Measurements from ENCODE around the gene LACTBL1. TPM values are rescaled to one million over a fixed set of nuclear protein-coding genes. Genes with fewer than 3 reads are reported as not detected.

Gene LACTBL1
- total and polyA plus RNA-seq, 2 of the 4 experiments (the other 2 are of a cell fraction) = not detected

- H3K27me3 ChIP-seq (ENCODE audit: control insufficient read depth, insufficient read depth, low read length) = no peaks in the 10 kb centered on the region
- no peak for DNase-seq
- no peak overlapping the region for H4K8ac ChIP-seq (ENCODE audit: low read depth in 2 of 2, low read length in 2 of 2)
- dilution Hi-C loops (cut with HindIII; ENCODE audit: low sequenced_read_pairs, unreplicated experiment) = no loop called here
- H3K9me1 ChIP-seq (ENCODE audit: insufficient read depth, low read length) = peaks cover 19% of the 10 kb centered on the region; the same call in 1 of the 2 replicates
- intact Hi-C loops (cut with micrococcal nuclease) = no loop called here
- H4K91ac ChIP-seq (ENCODE audit: insufficient read depth, low read depth, low read length) = no peak overlapping the region
- no peak overlapping the region for H3K4me3 ChIP-seq (ENCODE audit: insufficient read depth, low read depth, low read length)
- H3K36me3 ChIP-seq (ENCODE audit: control insufficient read depth, insufficient read depth, low read length) = peaks cover 64% of the 10 kb centered on the region
- no peak overlapping the region for H2BK20ac ChIP-seq (ENCODE audit: low read depth, low read length)
- CTCF ChIA-PET = no interaction called here
- no peaks in the 10 kb centered on the region for H3K79me1 ChIP-seq (ENCODE audit: low read depth in 1 of 2, low read length in 2 of 2)
- H2AK9ac ChIP-seq (replicated peaks; ENCODE audit: low read depth, low read length, poor library complexity) = no peak overlapping the region
- no peak overlapping the region for H3K4ac ChIP-seq (ENCODE audit: low read depth, low read length)
- H3K9ac ChIP-seq (ENCODE audit: low read depth, low read length) = no peak overlapping the region
- ATAC-seq (ENCODE audit: low read depth) = no peak
- in situ Hi-C loops (cut with MboI; ENCODE audit: low sequenced_read_pairs) = no loop called here
- H3K18ac ChIP-seq (ENCODE audit: low read depth, low read length) = no peak overlapping the region
- no peak for TF ChIP-seq MAZ (IDR thresholded peaks at IDR 0.05; ENCODE audit: borderline replicate concordance, low read depth, low read length)
- no peak for TF ChIP-seq NFE2L2 (IDR thresholded peaks at IDR 0.05; ENCODE audit: low read depth, low read length)
- TF ChIP-seq, protein P1, sequence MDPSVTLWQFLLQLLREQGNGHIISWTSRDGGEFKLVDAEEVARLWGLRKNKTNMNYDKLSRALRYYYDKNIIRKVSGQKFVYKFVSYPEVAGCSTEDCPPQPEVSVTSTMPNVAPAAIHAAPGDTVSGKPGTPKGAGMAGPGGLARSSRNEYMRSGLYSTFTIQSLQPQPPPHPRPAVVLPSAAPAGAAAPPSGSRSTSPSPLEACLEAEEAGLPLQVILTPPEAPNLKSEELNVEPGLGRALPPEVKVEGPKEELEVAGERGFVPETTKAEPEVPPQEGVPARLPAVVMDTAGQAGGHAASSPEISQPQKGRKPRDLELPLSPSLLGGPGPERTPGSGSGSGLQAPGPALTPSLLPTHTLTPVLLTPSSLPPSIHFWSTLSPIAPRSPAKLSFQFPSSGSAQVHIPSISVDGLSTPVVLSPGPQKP (IDR thresholded peaks at IDR 0.05; ENCODE audit: borderline replicate concordance, low read depth, low read length) = no peak
- no peak for TF ChIP-seq USF2 (IDR thresholded peaks at IDR 0.05; ENCODE audit: low read depth, low read length)
- TF ChIP-seq SMC3 (IDR thresholded peaks at IDR 0.05; ENCODE audit: low read depth, low read length) = no peak
- no peak overlapping the region for H3K27ac ChIP-seq (ENCODE audit: insufficient read depth, low read length)
- H2BK15ac ChIP-seq (ENCODE audit: low read depth, low read length) = no peak overlapping the region
- H3K4me1 ChIP-seq (ENCODE audit: control insufficient read depth, insufficient read depth, low read length) = no peaks in the 10 kb centered on the region
- no peak overlapping the region for H2AK5ac ChIP-seq (ENCODE audit: low read depth, low read length)
- H3K9me3 ChIP-seq (ENCODE audit: control insufficient read depth, insufficient read depth, low read length) = no peaks in the 10 kb centered on the region
- no peak overlapping the region for H3K23ac ChIP-seq (ENCODE audit: low read depth, low read length)
- H2BK120ac ChIP-seq (ENCODE audit: low read depth, low read length) = no peak overlapping the region
- H4K5ac ChIP-seq (ENCODE audit: low read depth, low read length) = no peak overlapping the region
- POLR2A ChIA-PET (ENCODE audit: unreplicated experiment) = no interaction called here
- no peak overlapping the region for H2AFZ ChIP-seq (replicated peaks; ENCODE audit: low read length, poor library complexity)
- H2BK5ac ChIP-seq (ENCODE audit: low read depth, low read length, poor library complexity, severe bottlenecking) = no peak overlapping the region
- H3K4me2 ChIP-seq (ENCODE audit: low read depth, low read length) = no peak overlapping the region
- H3K14ac ChIP-seq (replicated peaks; ENCODE audit: low read depth, low read length) = no peak overlapping the region
- no TSS peak for BruUV-seq (replicated peaks)
- WGBS, 2 experiments (ENCODE audit: extremely low coverage in 2 of 2, insufficient read length in 1 of 2) = 81% methylated on average over 7 of the region's 13 CpGs; no CpG with 5 or more reads in 1 of the 2 experiments
- no peaks in the 10 kb centered on the region; the same call in 1 of the 2 replicates for H4K20me1 ChIP-seq (ENCODE audit: insufficient read depth, low read length)
- H3K56ac ChIP-seq (ENCODE audit: extremely low read depth, insufficient read depth, low read length) = no peak overlapping the region
These were observed 62.4 kb downstream of the LACTBL1 start for GRCh38 chr1:22910286-22910685.
